ENCODE measurements around the gene FBXO4.

Gene FBXO4, protein sequence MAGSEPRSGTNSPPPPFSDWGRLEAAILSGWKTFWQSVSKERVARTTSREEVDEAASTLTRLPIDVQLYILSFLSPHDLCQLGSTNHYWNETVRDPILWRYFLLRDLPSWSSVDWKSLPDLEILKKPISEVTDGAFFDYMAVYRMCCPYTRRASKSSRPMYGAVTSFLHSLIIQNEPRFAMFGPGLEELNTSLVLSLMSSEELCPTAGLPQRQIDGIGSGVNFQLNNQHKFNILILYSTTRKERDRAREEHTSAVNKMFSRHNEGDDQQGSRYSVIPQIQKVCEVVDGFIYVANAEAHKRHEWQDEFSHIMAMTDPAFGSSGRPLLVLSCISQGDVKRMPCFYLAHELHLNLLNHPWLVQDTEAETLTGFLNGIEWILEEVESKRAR

GRCh38 chr5:41924872-41925554 lies at the start of gene FBXO4:
FBXO4 (plus strand) TSS chr5:41925281; CDS start chr5:41925310, 29 bp downstream.
- DNase-seq (ENCODE audit: low read depth), result no peak

DNA sequence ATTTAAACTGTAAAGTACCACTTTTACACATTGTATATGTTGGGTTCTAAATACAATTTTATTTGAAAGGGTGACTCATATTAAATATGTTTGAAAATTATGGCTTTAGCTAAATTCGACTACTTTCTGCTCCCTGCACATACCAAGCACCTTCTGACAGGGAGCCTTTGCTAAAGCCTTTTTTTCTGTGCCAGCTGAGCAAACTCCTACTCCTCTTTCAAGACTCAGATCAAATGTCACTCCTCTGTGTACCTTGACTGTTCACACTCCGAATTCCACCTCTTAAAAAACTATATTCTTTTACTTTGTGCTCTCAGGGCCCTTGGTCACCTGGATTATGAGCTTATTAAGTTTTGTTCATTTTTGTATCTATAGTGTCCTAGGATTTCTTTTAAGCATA lies 48.4 kb upstream of the FBXO4 start:
- DNase-seq (ENCODE audit: low read depth), result no peak

GRCh38 chr5:41877408-41877807 lies 47.7 kb upstream of the FBXO4 start:
- DNase-seq (ENCODE audit: low read depth), result no peak

- no peak for DNase-seq (ENCODE audit: low read depth)
Measured at GRCh38 chr5:41878173-41878572, 46.9 kb upstream of the FBXO4 start.

DNA sequence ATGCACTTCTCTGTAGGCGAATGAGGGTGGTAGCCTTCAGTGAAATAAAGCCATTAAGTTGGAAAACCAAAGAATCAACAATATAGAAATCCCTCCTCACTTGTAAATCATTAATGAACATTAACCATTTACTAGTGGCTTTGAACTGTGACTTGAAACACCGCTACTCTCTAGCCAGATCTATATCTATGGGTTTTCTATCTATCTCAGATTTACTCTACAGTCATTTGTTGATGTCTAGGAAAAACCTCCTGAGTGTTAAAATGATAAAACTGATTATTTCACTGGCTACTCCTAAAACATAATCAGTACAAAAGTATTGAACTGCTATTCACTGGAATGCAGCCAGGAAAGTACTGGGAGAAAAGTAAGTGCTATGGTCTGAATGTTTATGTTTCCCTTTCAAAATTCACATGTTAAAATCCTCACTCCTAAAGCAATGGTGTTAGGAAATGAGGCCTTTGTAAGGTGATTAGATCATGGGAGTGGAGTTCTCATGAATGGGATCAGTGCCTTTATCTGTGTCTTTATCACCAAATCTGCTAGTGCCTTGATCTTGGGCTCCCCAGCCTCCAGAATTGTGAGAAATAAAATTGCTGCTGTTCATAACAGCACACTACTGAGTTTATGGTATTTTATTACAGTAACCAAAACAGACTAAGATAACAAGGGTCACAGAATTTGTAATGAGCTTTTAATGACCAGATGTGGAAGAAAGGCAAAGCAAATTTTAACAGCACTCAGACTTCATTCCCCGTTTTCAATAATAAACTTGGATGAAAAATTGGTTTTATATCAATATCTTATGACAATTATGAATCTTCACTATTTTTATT lies 46.2 kb upstream of the FBXO4 start:
- no peak for DNase-seq (ENCODE audit: low read depth)

- DNase-seq (ENCODE audit: low read depth), result no peak
Measured at GRCh38 chr5:41882765-41883164, 42.3 kb upstream of the FBXO4 start.

- DNase-seq (ENCODE audit: low read depth), result no peak
Measured at GRCh38 chr5:41883243-41883642, 41.8 kb upstream of the FBXO4 start.

- DNase-seq (ENCODE audit: low read depth), result no peak
Measured at GRCh38 chr5:41883936-41884335, 41.1 kb upstream of the FBXO4 start.

GRCh38 chr5:41885286-41885685 lies 39.8 kb upstream of the FBXO4 start:
- DNase-seq (ENCODE audit: low read depth), result no peak

- no peak for DNase-seq (ENCODE audit: low read depth)
Measured at GRCh38 chr5:41891066-41891707, 33.9 kb upstream of the FBXO4 start.

GRCh38 chr5:41892031-41892430 lies 33.0 kb upstream of the FBXO4 start:
- no peak for DNase-seq (ENCODE audit: low read depth)

- no peak for DNase-seq (ENCODE audit: low read depth)
Measured at GRCh38 chr5:41893074-41893851, 31.8 kb upstream of the FBXO4 start.

DNA sequence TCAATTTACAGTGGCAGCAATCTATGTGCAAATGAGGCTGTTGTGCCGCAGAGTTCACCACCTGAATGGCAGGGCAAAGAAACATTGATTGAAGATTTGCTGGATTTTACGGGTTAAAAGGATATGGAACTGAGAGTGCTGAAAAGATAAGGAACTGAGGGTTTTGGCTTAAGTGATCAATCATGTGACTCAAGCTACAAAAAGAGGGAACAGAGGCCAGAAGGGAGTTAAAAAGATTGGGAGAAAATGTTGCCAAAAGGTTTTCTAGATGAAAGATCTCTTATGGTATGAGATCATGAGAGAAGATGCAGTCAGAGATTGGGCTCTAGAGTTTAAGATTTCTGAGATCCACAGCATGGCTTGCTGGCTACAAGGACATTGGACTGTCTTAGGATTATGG lies 28.9 kb upstream of the FBXO4 start:
- no peak for DNase-seq (ENCODE audit: low read depth)

GRCh38 chr5:41903382-41903891 lies 21.6 kb upstream of the FBXO4 start:
- DNase-seq (ENCODE audit: low read depth), result no peak

GRCh38 chr5:41903892-41904799 lies 20.9 kb upstream of the FBXO4 start, which contains the start of gene RIMOC1:
RIMOC1 (plus strand) TSS chr5:41904344; CDS start chr5:41904368, 24 bp downstream.
- peak; percentile 99 for DNase-seq (ENCODE audit: low read depth)

GRCh38 chr5:41906151-41906550 lies 18.9 kb upstream of the FBXO4 start:
- no peak for DNase-seq (ENCODE audit: low read depth)

- peak; percentile 28 for DNase-seq (ENCODE audit: low read depth)
Measured at GRCh38 chr5:41908374-41909079, 16.6 kb upstream of the FBXO4 start.

DNA sequence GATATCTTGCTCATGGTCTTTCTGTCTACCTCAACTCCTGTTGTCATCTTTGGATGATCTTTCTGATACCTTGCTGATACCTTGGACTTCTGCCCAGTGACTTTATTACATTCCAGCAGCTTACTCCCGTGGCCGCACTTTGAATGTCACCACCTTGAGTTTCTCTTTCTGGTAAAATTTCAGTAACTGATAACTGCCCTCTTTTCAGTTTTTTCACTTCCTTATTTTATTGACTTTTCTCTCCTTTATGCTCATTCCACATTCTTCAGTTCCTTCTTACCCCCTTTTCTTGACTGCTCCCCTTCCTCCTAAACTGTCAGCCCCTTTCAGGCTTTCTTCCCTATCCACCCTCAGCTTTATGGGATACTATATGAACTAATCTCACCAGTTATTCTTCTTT lies 7.0 kb upstream of the FBXO4 start:
- no peak for DNase-seq (ENCODE audit: low read depth)

DNA sequence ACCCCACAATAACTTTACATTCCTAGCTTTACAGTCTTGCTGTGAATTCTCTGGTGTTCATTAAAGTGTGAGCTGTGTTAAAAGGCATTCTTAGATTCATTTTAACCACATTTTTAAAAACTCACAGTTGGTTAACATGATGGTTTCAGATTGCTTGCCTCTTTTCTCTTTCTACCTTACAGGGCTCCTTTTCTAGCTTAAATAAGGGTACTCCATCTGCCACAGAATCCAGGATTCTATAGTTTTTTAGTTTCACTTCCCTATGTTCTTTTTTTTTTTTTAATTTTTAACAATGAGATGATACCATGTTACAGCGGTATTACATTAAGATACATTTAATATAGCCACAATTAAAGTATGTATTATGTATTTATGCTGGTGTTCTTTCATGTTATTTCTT lies 3.9 kb upstream of the FBXO4 start:
- no peak for DNase-seq (ENCODE audit: low read depth)

Data from HS-5 (cell line).